HG02943 (cell line): ENCODE measurements around the gene LILRA6.
"Not testable (repeated sequence)": the region's sequence is repeated elsewhere in the genome, so short reads cannot be mapped to it uniquely, and the experiment has no call there.

Experiments used
- ATAC-seq: cut with Tn5 transposase; IDR thresholded peaks from one replicate; pipeline ENCODE4 v1.9.1; 2021; ENCODE audit warnings: mild to moderate bottlenecking, low read depth, moderate library complexity; ENCODE audit not compliant: unreplicated experiment

The LILRA6 gene

GRCh38 chr19:54268936-54269335, 26.3 kb upstream of the LILRA6 start:
- no peak for ATAC-seq

GRCh38 chr19:54266133-54266532, 23.5 kb upstream of the LILRA6 start:
- no peak for ATAC-seq

GRCh38 chr19:54262470-54262869, 19.9 kb upstream of the LILRA6 start:
- no peak for ATAC-seq

GRCh38 chr19:54262066-54262465, 19.5 kb upstream of the LILRA6 start:
- no peak for ATAC-seq

GRCh38 chr19:54257116-54257480, 14.5 kb upstream of the LILRA6 start, which contains the start of gene LILRB5:
Gene LILRB5 (minus strand): TSS chr19:54257273. CDS start chr19:54257193, 80 bp downstream.
- no peak for ATAC-seq

- ATAC-seq, result no peak
Measured at GRCh38 chr19:54256250-54257115, 13.9 kb upstream of the LILRA6 start.

GRCh38 chr19:54255105-54255775, 12.7 kb upstream of the LILRA6 start:
- ATAC-seq, result no peak

GRCh38 chr19:54254195-54254906, 11.8 kb upstream of the LILRA6 start:
- no peak for ATAC-seq

- ATAC-seq, result no peak
Measured at GRCh38 chr19:54253331-54254194, 11.0 kb upstream of the LILRA6 start.

GRCh38 chr19:54252845-54253244, 10.3 kb upstream of the LILRA6 start:
- no peak for ATAC-seq

- ATAC-seq, result no peak
Measured at GRCh38 chr19:54252243-54252642, 9.7 kb upstream of the LILRA6 start.

GRCh38 chr19:54248016-54248601, 5.5 kb upstream of the LILRA6 start:
- ATAC-seq, result no peak

GRCh38 chr19:54247106-54247930, 4.7 kb upstream of the LILRA6 start:
- ATAC-seq, result no peak

GRCh38 chr19:54245936-54246335, 3.3 kb upstream of the LILRA6 start:
- no peak for ATAC-seq

GRCh38 chr19:54243809-54244208, 1.2 kb upstream of the LILRA6 start:
- ATAC-seq, result not testable (repeated sequence)

GRCh38 chr19:54242234-54242633, 356 bp downstream of the LILRA6 start:
- not testable (repeated sequence) for ATAC-seq

- ATAC-seq, result not testable (repeated sequence)
Measured at GRCh38 chr19:54240372-54241336, 1.9 kb downstream of the LILRA6 start.
